ENCODE data around the gene CFAP57.

The CFAP57 gene

GRCh38 chr1:43302721-43303470, 130.8 kb downstream of the CFAP57 start:
- no peak for DNase-seq

GRCh38 chr1:43303471-43304313, 131.6 kb downstream of the CFAP57 start:
- no peak for DNase-seq

All from NCI-H1105 treated with DMSO at 0.1 percent for 48 hours (cell line).